ENCODE data around the gene TRIO. TPM values are rescaled to one million over a fixed set of nuclear protein-coding genes. Genes with fewer than 3 reads are reported as not detected.
"Not testable (repeated sequence)": the region's sequence is repeated elsewhere in the genome, so short reads cannot be mapped to it uniquely, and the experiment has no call there.

Gene TRIO
- 192 TPM for total RNA-seq

GRCh38 chr5:14142827-14143545, at the start of gene TRIO:
Gene TRIO (plus strand): TSS chr5:14143342. CDS start chr5:14143726, 384 bp downstream.
- intact Hi-C loops (cut with DNase I) = loop anchor here (5.0 kb wide), 1 partner anchor 119 kb away; no protein-coding TSS in a partner anchor
- ATAC-seq = peak; percentile 96
- peak; percentile 97 for DNase-seq (ENCODE audit: low spot score)

- intact Hi-C loops (cut with DNase I); DNase-seq (ENCODE audit: low spot score); ATAC-seq: not testable (repeated sequence)
Measured at GRCh38 chr5:14097380-14097779, 45.8 kb upstream of the TRIO start.

GRCh38 chr5:14097998-14098471, 45.1 kb upstream of the TRIO start:
- ATAC-seq (no peak), DNase-seq (ENCODE audit: low spot score) (no peak)
- intact Hi-C loops (cut with DNase I) = no loop called here

GRCh38 chr5:14100281-14100680, 42.9 kb upstream of the TRIO start:
- no peak for ATAC-seq
- DNase-seq (ENCODE audit: low spot score) = no peak
- intact Hi-C loops (cut with DNase I) = no loop called here

- ATAC-seq (no peak), DNase-seq (ENCODE audit: low spot score) (no peak)
- intact Hi-C loops (cut with DNase I) = no loop called here
Measured at GRCh38 chr5:14101922-14102321, 41.2 kb upstream of the TRIO start.

GRCh38 chr5:14102666-14103065, 40.5 kb upstream of the TRIO start:
- no peak for DNase-seq (ENCODE audit: low spot score)
- no peak for ATAC-seq
- intact Hi-C loops (cut with DNase I) = no loop called here

- intact Hi-C loops (cut with DNase I) = no loop called here
- DNase-seq (ENCODE audit: low spot score) (no peak), ATAC-seq (no peak)
Measured at GRCh38 chr5:14105718-14106410, 37.3 kb upstream of the TRIO start.

- no peak for DNase-seq (ENCODE audit: low spot score)
- no peak for ATAC-seq
- intact Hi-C loops (cut with DNase I) = no loop called here
Measured at GRCh38 chr5:14107536-14107935, 35.6 kb upstream of the TRIO start.

GRCh38 chr5:14108170-14108996, 34.8 kb upstream of the TRIO start:
- intact Hi-C loops (cut with DNase I) = no loop called here
- ATAC-seq (peak; percentile 90), DNase-seq (ENCODE audit: low spot score) (peak; percentile 64)

- intact Hi-C loops (cut with DNase I) = no loop called here
- DNase-seq (ENCODE audit: low spot score) (no peak), ATAC-seq (peak; percentile 68)
Measured at GRCh38 chr5:14109041-14109747, 33.9 kb upstream of the TRIO start.

GRCh38 chr5:14109771-14110170, 33.4 kb upstream of the TRIO start:
- intact Hi-C loops (cut with DNase I) = loop anchor here (10.0 kb wide), 1 partner anchor 155 kb away; no protein-coding TSS in a partner anchor

GRCh38 chr5:14110196-14110595, 32.9 kb upstream of the TRIO start:
- intact Hi-C loops (cut with DNase I) = loop anchor here (10.0 kb wide), 1 partner anchor 155 kb away; no protein-coding TSS in a partner anchor
- DNase-seq (ENCODE audit: low spot score) = no peak
- no peak for ATAC-seq

More at GRCh38 chr5:14109771-14110170, 33.4 kb upstream of the TRIO start:
- DNase-seq (ENCODE audit: low spot score) (no peak), ATAC-seq (no peak)

GRCh38 chr5:14110680-14111079, 32.5 kb upstream of the TRIO start:
- no peak for ATAC-seq
- intact Hi-C loops (cut with DNase I) = loop anchor here (10.0 kb wide), 1 partner anchor 154 kb away; no protein-coding TSS in a partner anchor
- DNase-seq (ENCODE audit: low spot score) = no peak

- intact Hi-C loops (cut with DNase I) = loop anchor here (10.0 kb wide), 1 partner anchor 152 kb away; no protein-coding TSS in a partner anchor
- no peak for ATAC-seq
- no peak for DNase-seq (ENCODE audit: low spot score)
Measured at GRCh38 chr5:14112998-14113652, 30.0 kb upstream of the TRIO start.

- no peak for DNase-seq (ENCODE audit: low spot score)
- ATAC-seq = no peak
- intact Hi-C loops (cut with DNase I) = loop anchor here (10.0 kb wide), 1 partner anchor 150 kb away; no protein-coding TSS in a partner anchor
Measured at GRCh38 chr5:14114615-14115251, 28.4 kb upstream of the TRIO start.

- ATAC-seq (no peak), DNase-seq (ENCODE audit: low spot score) (no peak)
- intact Hi-C loops (cut with DNase I) = loop anchor here (10.0 kb wide), 1 partner anchor 149 kb away; no protein-coding TSS in a partner anchor
Measured at GRCh38 chr5:14115323-14115895, 27.7 kb upstream of the TRIO start.
